ENCODE measurements around the gene PHTF1. TPM values are rescaled to one million over a fixed set of nuclear protein-coding genes. Genes with fewer than 3 reads are reported as not detected.

The PHTF1 gene
- polyA plus RNA-seq, 1 donor from 2014 or later, result 46.1 TPM

- no peak for TF ChIP-seq EP300 (conservative IDR thresholded peaks at IDR 0.05; ENCODE audit: poor library complexity, severe bottlenecking)
- no peak for TF ChIP-seq EZH2 (IDR thresholded peaks at IDR 0.05; ENCODE audit: borderline replicate concordance, insufficient read depth, low read length, poor library complexity, severe bottlenecking)
- TF ChIP-seq, protein P1, sequence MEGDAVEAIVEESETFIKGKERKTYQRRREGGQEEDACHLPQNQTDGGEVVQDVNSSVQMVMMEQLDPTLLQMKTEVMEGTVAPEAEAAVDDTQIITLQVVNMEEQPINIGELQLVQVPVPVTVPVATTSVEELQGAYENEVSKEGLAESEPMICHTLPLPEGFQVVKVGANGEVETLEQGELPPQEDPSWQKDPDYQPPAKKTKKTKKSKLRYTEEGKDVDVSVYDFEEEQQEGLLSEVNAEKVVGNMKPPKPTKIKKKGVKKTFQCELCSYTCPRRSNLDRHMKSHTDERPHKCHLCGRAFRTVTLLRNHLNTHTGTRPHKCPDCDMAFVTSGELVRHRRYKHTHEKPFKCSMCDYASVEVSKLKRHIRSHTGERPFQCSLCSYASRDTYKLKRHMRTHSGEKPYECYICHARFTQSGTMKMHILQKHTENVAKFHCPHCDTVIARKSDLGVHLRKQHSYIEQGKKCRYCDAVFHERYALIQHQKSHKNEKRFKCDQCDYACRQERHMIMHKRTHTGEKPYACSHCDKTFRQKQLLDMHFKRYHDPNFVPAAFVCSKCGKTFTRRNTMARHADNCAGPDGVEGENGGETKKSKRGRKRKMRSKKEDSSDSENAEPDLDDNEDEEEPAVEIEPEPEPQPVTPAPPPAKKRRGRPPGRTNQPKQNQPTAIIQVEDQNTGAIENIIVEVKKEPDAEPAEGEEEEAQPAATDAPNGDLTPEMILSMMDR (IDR thresholded peaks at IDR 0.05; ENCODE audit: poor library complexity, severe bottlenecking), result no peak
- no peak for TF ChIP-seq SMC3 (conservative IDR thresholded peaks at IDR 0.05; ENCODE audit: poor library complexity)
- TF ChIP-seq POLR2AphosphoS5 (IDR thresholded peaks at IDR 0.05), result no peak
- TF ChIP-seq, protein P2, sequence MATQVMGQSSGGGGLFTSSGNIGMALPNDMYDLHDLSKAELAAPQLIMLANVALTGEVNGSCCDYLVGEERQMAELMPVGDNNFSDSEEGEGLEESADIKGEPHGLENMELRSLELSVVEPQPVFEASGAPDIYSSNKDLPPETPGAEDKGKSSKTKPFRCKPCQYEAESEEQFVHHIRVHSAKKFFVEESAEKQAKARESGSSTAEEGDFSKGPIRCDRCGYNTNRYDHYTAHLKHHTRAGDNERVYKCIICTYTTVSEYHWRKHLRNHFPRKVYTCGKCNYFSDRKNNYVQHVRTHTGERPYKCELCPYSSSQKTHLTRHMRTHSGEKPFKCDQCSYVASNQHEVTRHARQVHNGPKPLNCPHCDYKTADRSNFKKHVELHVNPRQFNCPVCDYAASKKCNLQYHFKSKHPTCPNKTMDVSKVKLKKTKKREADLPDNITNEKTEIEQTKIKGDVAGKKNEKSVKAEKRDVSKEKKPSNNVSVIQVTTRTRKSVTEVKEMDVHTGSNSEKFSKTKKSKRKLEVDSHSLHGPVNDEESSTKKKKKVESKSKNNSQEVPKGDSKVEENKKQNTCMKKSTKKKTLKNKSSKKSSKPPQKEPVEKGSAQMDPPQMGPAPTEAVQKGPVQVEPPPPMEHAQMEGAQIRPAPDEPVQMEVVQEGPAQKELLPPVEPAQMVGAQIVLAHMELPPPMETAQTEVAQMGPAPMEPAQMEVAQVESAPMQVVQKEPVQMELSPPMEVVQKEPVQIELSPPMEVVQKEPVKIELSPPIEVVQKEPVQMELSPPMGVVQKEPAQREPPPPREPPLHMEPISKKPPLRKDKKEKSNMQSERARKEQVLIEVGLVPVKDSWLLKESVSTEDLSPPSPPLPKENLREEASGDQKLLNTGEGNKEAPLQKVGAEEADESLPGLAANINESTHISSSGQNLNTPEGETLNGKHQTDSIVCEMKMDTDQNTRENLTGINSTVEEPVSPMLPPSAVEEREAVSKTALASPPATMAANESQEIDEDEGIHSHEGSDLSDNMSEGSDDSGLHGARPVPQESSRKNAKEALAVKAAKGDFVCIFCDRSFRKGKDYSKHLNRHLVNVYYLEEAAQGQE (IDR thresholded peaks at IDR 0.05; ENCODE audit: borderline replicate concordance), result no peak
- no peak for TF ChIP-seq TAF1 (IDR thresholded peaks at IDR 0.05; ENCODE audit: low read depth)
- TF ChIP-seq RAD21 (conservative IDR thresholded peaks at IDR 0.05), result no peak
- no peak for TF ChIP-seq MXI1 (conservative IDR thresholded peaks at IDR 0.05; ENCODE audit: poor library complexity, severe bottlenecking)
- peaks cover 3% of the 10 kb centered on the region for H4K20me1 ChIP-seq (ENCODE audit: insufficient read depth)
- no peak overlapping the region for H3K4me3 ChIP-seq (ENCODE audit: low read length)
These were observed 34.9 kb upstream of the PHTF1 start for GRCh38 chr1:113793878-113794834.

DNA sequence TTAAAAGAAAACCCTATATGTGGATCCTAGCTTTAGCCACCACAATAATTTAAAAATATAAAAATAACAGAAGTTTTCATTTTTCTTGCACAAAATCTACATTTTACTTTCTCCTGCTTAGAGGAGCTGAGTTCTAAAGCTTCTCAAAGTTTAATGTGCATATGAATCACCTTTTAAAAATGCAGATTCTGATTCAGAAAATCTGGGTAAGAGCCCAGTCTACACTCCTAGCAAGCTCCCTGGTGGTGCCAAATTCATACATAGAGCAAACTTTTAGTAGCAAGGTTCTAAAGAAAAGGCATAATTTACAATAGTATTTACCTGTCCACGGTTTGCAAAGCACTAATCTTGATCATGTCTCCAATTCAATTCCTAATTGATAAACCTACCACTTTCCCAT, 33.7 kb upstream of the PHTF1 start:
- TF ChIP-seq, protein P2 (IDR thresholded peaks at IDR 0.05; ENCODE audit: borderline replicate concordance), result no peak
- no peak for TF ChIP-seq EZH2 (IDR thresholded peaks at IDR 0.05; ENCODE audit: borderline replicate concordance, insufficient read depth, low read length, poor library complexity, severe bottlenecking)
- TF ChIP-seq, protein P1 (IDR thresholded peaks at IDR 0.05; ENCODE audit: poor library complexity, severe bottlenecking), result no peak
- no peak for TF ChIP-seq TAF1 (IDR thresholded peaks at IDR 0.05; ENCODE audit: low read depth)
- TF ChIP-seq POLR2AphosphoS5 (IDR thresholded peaks at IDR 0.05), result no peak
- no peak for TF ChIP-seq MXI1 (conservative IDR thresholded peaks at IDR 0.05; ENCODE audit: poor library complexity, severe bottlenecking)
- TF ChIP-seq EP300 (conservative IDR thresholded peaks at IDR 0.05; ENCODE audit: poor library complexity, severe bottlenecking), result no peak
- TF ChIP-seq RAD21 (conservative IDR thresholded peaks at IDR 0.05), result no peak
- TF ChIP-seq SMC3 (conservative IDR thresholded peaks at IDR 0.05; ENCODE audit: poor library complexity), result no peak

More at GRCh38 chr1:113793878-113794834, 34.9 kb upstream of the PHTF1 start:
- Histone ChIP-seq H3K9ac (ENCODE audit: low read length) (no peak overlapping the region), H3K9me2 (ENCODE audit: insufficient read depth, low read length) (no peaks in the 10 kb centered on the region), H3K9me3 (ENCODE audit: low read length) (no peaks in the 10 kb centered on the region), H3K27me3 (ENCODE audit: insufficient read depth, low read depth, low read length) (no peaks in the 10 kb centered on the region), H3K36me3 (ENCODE audit: insufficient read depth, low read length) (peaks cover 12% of the 10 kb centered on the region), H2AFZ (ENCODE audit: low read depth, low read length) (no peak overlapping the region), H3K4me2 (ENCODE audit: low read length) (no peak overlapping the region), H3F3A (ENCODE audit: insufficient read depth, low read length, poor library complexity, severe bottlenecking) (no peaks in the 10 kb centered on the region), H3K79me2 (replicated peaks; ENCODE audit: insufficient read depth, low read length) (peaks cover 49% of the 10 kb centered on the region), H3K27ac (ENCODE audit: low read length) (no peak overlapping the region)

More for the DNA sequence above, 33.7 kb upstream of the PHTF1 start:
- no peaks in the 10 kb centered on the region for H3K9me2 ChIP-seq (ENCODE audit: insufficient read depth, low read length)
- H3K9ac ChIP-seq (ENCODE audit: low read length), result no peak overlapping the region
- H4K20me1 ChIP-seq (ENCODE audit: insufficient read depth), result peaks cover 3% of the 10 kb centered on the region
- peaks cover 12% of the 10 kb centered on the region for H3K36me3 ChIP-seq (ENCODE audit: insufficient read depth, low read length)
- H3K9me3 ChIP-seq (ENCODE audit: low read length), result no peaks in the 10 kb centered on the region
- no peak overlapping the region for H3K4me3 ChIP-seq (ENCODE audit: low read length)
- peaks cover 51% of the 10 kb centered on the region for H3K79me2 ChIP-seq (replicated peaks; ENCODE audit: insufficient read depth, low read length)
- no peaks in the 10 kb centered on the region for H3K27me3 ChIP-seq (ENCODE audit: insufficient read depth, low read depth, low read length)
- no peak overlapping the region for H3K27ac ChIP-seq (ENCODE audit: low read length)
- no peak overlapping the region for H2AFZ ChIP-seq (ENCODE audit: low read depth, low read length)
- H3F3A ChIP-seq (ENCODE audit: insufficient read depth, low read length, poor library complexity, severe bottlenecking), result peaks cover 2% of the 10 kb centered on the region
- no peak overlapping the region for H3K4me2 ChIP-seq (ENCODE audit: low read length)

All from neural cell (in vitro differentiated cells).